GM12892 (cell line): ENCODE results near the gene CGNL1.

ENCODE experiments used
- POLR2A ChIP-seq: IDR thresholded peaks from 2 replicates; pipeline ENCODE4 v1.6.1; 2011; ENCODE audit warnings: low read depth, low read length, control low read depth
- POLR2AphosphoS5 ChIP-seq: IDR thresholded peaks from 2 replicates; pipeline ENCODE4 v1.6.1; 2011; ENCODE audit warnings: low read depth, low read length, control low read depth

- TF ChIP-seq POLR2A (no peak), POLR2AphosphoS5 (no peak)
Measured at GRCh38 chr15:57357799-57358198, 18.5 kb upstream of the CGNL1 start.
